ENCODE measurements around the gene NRG2. TPM values are rescaled to one million over a fixed set of nuclear protein-coding genes. Genes with fewer than 3 reads are reported as not detected.

NRG2 gene
- total RNA-seq, 2 experiments from 2014 or later, result not detected

GRCh38 chr5:139843991-139844390 lies 199.1 kb downstream of the NRG2 start:
- no peak overlapping the region for H3K27ac Mint-ChIP-seq
- peaks cover 8% of the 10 kb centered on the region for H3K4me1 Mint-ChIP-seq
- ChIA-PET POLR2A (no interaction called here), CTCF (interaction anchor here (0.7 to 1.6 kb wide), 4 partner anchors 12 to 125 kb away, joined by 3 to 10 read pairs (median 6); no protein-coding TSS in a partner anchor)
- no peaks in the 10 kb centered on the region for H3K36me3 Mint-ChIP-seq (ENCODE audit: low read depth)
- H3K27me3 Mint-ChIP-seq, result peaks cover 41% of the 10 kb centered on the region
- H3K4me3 Mint-ChIP-seq, result no peak overlapping the region
- H3K9me3 Mint-ChIP-seq, result no peaks in the 10 kb centered on the region
- no peak for DNase-seq

GRCh38 chr5:139842321-139842720 lies 200.8 kb downstream of the NRG2 start:
- H3K27ac Mint-ChIP-seq, result no peak overlapping the region
- H3K4me1 Mint-ChIP-seq, result peaks cover 2% of the 10 kb centered on the region
- POLR2A ChIA-PET, result no interaction called here
- H3K27me3 Mint-ChIP-seq, result peaks cover 35% of the 10 kb centered on the region
- no peak for DNase-seq
- CTCF ChIA-PET, result interaction anchor here (1.1 to 1.6 kb wide), 3 partner anchors 55 to 127 kb away, joined by 3 to 7 read pairs (median 5); no protein-coding TSS in a partner anchor
- no peak overlapping the region for H3K4me3 Mint-ChIP-seq
- no peaks in the 10 kb centered on the region for H3K36me3 Mint-ChIP-seq (ENCODE audit: low read depth)
- no peaks in the 10 kb centered on the region for H3K9me3 Mint-ChIP-seq

- H3K27me3 Mint-ChIP-seq, result peaks cover 30% of the 10 kb centered on the region
- H3K4me3 Mint-ChIP-seq, result no peak overlapping the region
- no peaks in the 10 kb centered on the region for H3K4me1 Mint-ChIP-seq
- no peak overlapping the region for H3K27ac Mint-ChIP-seq
- ChIA-PET POLR2A (no interaction called here), CTCF (interaction anchor here (1.1 to 1.6 kb wide), 2 partner anchors 54 to 128 kb away, joined by 3 to 7 read pairs; no protein-coding TSS in a partner anchor)
- H3K9me3 Mint-ChIP-seq, result no peaks in the 10 kb centered on the region
- no peak for DNase-seq
- H3K36me3 Mint-ChIP-seq (ENCODE audit: low read depth), result no peaks in the 10 kb centered on the region
Observed at GRCh38 chr5:139841549-139841948, 201.6 kb downstream of the NRG2 start.

- no peaks in the 10 kb centered on the region for H3K9me3 Mint-ChIP-seq
- H3K4me1 Mint-ChIP-seq, result no peaks in the 10 kb centered on the region
- no peak for DNase-seq
- no peak overlapping the region for H3K4me3 Mint-ChIP-seq
- H3K27me3 Mint-ChIP-seq, result peaks cover 17% of the 10 kb centered on the region
- ChIA-PET POLR2A (no interaction called here), CTCF (interaction anchor here (0.7 kb wide), 1 partner anchor 51 kb away, joined by 3 read pairs; no protein-coding TSS in a partner anchor)
- no peaks in the 10 kb centered on the region for H3K36me3 Mint-ChIP-seq (ENCODE audit: low read depth)
- H3K27ac Mint-ChIP-seq, result no peak overlapping the region
Observed at GRCh38 chr5:139839918-139840317, 203.2 kb downstream of the NRG2 start.

- CTCF ChIA-PET, result no interaction called here
- POLR2A ChIA-PET, result no interaction called here
- H3K36me3 Mint-ChIP-seq (ENCODE audit: low read depth), result no peaks in the 10 kb centered on the region
Observed at GRCh38 chr5:139839232-139839815, 203.8 kb downstream of the NRG2 start.

GRCh38 chr5:139838381-139839197 lies 204.5 kb downstream of the NRG2 start:
- ChIA-PET CTCF (interaction anchor here (0.5 kb wide), 1 partner anchor 12 kb away, joined by 3 read pairs; no protein-coding TSS in a partner anchor), POLR2A (no interaction called here)
- DNase-seq, result no peak
- Mint-ChIP-seq H3K36me3 (ENCODE audit: low read depth) (no peaks in the 10 kb centered on the region), H3K4me1 (no peaks in the 10 kb centered on the region), H3K9me3 (no peaks in the 10 kb centered on the region), H3K27ac (no peak overlapping the region), H3K27me3 (peaks cover 16% of the 10 kb centered on the region), H3K4me3 (no peak overlapping the region)

More at GRCh38 chr5:139839232-139839815, 203.8 kb downstream of the NRG2 start:
- Mint-ChIP-seq H3K4me3 (no peak overlapping the region), H3K9me3 (no peaks in the 10 kb centered on the region), H3K27me3 (peaks cover 12% of the 10 kb centered on the region), H3K27ac (no peak overlapping the region), H3K4me1 (no peaks in the 10 kb centered on the region)
- no peak for DNase-seq

- Mint-ChIP-seq H3K36me3 (ENCODE audit: low read depth) (no peaks in the 10 kb centered on the region), H3K4me1 (no peaks in the 10 kb centered on the region), H3K27me3 (peaks cover 23% of the 10 kb centered on the region), H3K27ac (no peak overlapping the region), H3K4me3 (no peak overlapping the region), H3K9me3 (no peaks in the 10 kb centered on the region)
- CTCF ChIA-PET, result interaction anchor here (0.5 kb wide), 1 partner anchor 13 kb away, joined by 3 read pairs; no protein-coding TSS in a partner anchor
- POLR2A ChIA-PET, result no interaction called here
- no peak for DNase-seq
Observed at GRCh38 chr5:139837711-139838380, 205.3 kb downstream of the NRG2 start.

GRCh38 chr5:139836469-139837208 lies 206.5 kb downstream of the NRG2 start:
- CTCF ChIA-PET, result no interaction called here

GRCh38 chr5:139835656-139836055 lies 207.4 kb downstream of the NRG2 start:
- H3K4me3 Mint-ChIP-seq, result no peak overlapping the region
- no peaks in the 10 kb centered on the region for H3K36me3 Mint-ChIP-seq (ENCODE audit: low read depth)
- no peaks in the 10 kb centered on the region for H3K4me1 Mint-ChIP-seq
- no peak overlapping the region for H3K27ac Mint-ChIP-seq
- POLR2A ChIA-PET, result no interaction called here
- H3K9me3 Mint-ChIP-seq, result no peaks in the 10 kb centered on the region
- H3K27me3 Mint-ChIP-seq, result peaks cover 30% of the 10 kb centered on the region
- CTCF ChIA-PET, result no interaction called here
- DNase-seq, result no peak

More at GRCh38 chr5:139836469-139837208, 206.5 kb downstream of the NRG2 start:
- Mint-ChIP-seq H3K36me3 (ENCODE audit: low read depth) (no peaks in the 10 kb centered on the region), H3K27me3 (peaks cover 24% of the 10 kb centered on the region), H3K4me1 (no peaks in the 10 kb centered on the region), H3K27ac (no peak overlapping the region), H3K9me3 (no peaks in the 10 kb centered on the region), H3K4me3 (no peak overlapping the region)
- POLR2A ChIA-PET, result no interaction called here
- no peak for DNase-seq

GRCh38 chr5:139833525-139833924 lies 209.6 kb downstream of the NRG2 start:
- Mint-ChIP-seq H3K4me3 (no peak overlapping the region), H3K27ac (no peak overlapping the region), H3K36me3 (ENCODE audit: low read depth) (no peaks in the 10 kb centered on the region), H3K9me3 (no peaks in the 10 kb centered on the region), H3K4me1 (no peaks in the 10 kb centered on the region), H3K27me3 (peaks cover 33% of the 10 kb centered on the region)
- POLR2A ChIA-PET, result no interaction called here
- CTCF ChIA-PET, result no interaction called here
- no peak for DNase-seq

GRCh38 chr5:139831624-139832023 lies 211.5 kb downstream of the NRG2 start:
- ChIA-PET CTCF (interaction anchor here (1.2 kb wide), 1 partner anchor 137 kb away, joined by 3 read pairs; no protein-coding TSS in a partner anchor), POLR2A (no interaction called here)
- Mint-ChIP-seq H3K9me3 (no peaks in the 10 kb centered on the region), H3K36me3 (ENCODE audit: low read depth) (no peaks in the 10 kb centered on the region), H3K4me1 (no peaks in the 10 kb centered on the region), H3K27ac (no peak overlapping the region), H3K27me3 (peaks cover 40% of the 10 kb centered on the region), H3K4me3 (no peak overlapping the region)
- no peak for DNase-seq

- Mint-ChIP-seq H3K9me3 (no peaks in the 10 kb centered on the region), H3K4me1 (no peaks in the 10 kb centered on the region), H3K36me3 (ENCODE audit: low read depth) (no peaks in the 10 kb centered on the region), H3K27me3 (peaks cover 43% of the 10 kb centered on the region), H3K4me3 (no peak overlapping the region), H3K27ac (no peak overlapping the region)
- ChIA-PET POLR2A (no interaction called here), CTCF (no interaction called here)
- DNase-seq, result no peak
Observed at GRCh38 chr5:139829471-139829870, 213.6 kb downstream of the NRG2 start.

All from activated CD4-positive, alpha-beta memory T cell treated with anti-CD3 and anti-CD28 coated beads, Interleukin-2, amount 10 ng/mL, durations not matched to agents 7 days and 5 days (primary cell).